Measurements from ENCODE around the gene SNX18. TPM values are rescaled to one million over a fixed set of nuclear protein-coding genes. Genes with fewer than 3 reads are reported as not detected.

Gene SNX18
- total RNA-seq, 4 donors from 2014 or later = 26.3 to 36.3 (median 30.6) TPM

- DNase-seq = no peak
- no peak overlapping the region for H3K27ac ChIP-seq
- intact Hi-C loops (cut with DNase I) = no loop called here
- H3K27me3 ChIP-seq = no peaks in the 10 kb centered on the region
- TF ChIP-seq POLR2A (IDR thresholded peaks at IDR 0.05) = no peak
- TF ChIP-seq CTCF (IDR thresholded peaks at IDR 0.05) = no peak
- H3K36me3 ChIP-seq = no peaks in the 10 kb centered on the region
- H3K4me1 ChIP-seq = peaks cover 0 to 6% (median 0%) of the 10 kb centered on the region in 3 donors
- H3K9me3 ChIP-seq = no peaks in the 10 kb centered on the region
- 93% methylated on average over 5 of the region's 5 CpGs for WGBS, 2 donors
- H3K4me3 ChIP-seq = no peak overlapping the region
Measured at GRCh38 chr5:54586336-54586735, 68.8 kb downstream of the SNX18 start.

- H3K27ac ChIP-seq = no peak overlapping the region
- intact Hi-C loops (cut with DNase I) = no loop called here
- no peak for TF ChIP-seq POLR2A (IDR thresholded peaks at IDR 0.05)
- TF ChIP-seq CTCF (IDR thresholded peaks at IDR 0.05) = no peak
- WGBS, 2 donors = 89 to 95% methylated on average over 4 of the region's 4 CpGs
- H3K27me3 ChIP-seq = no peaks in the 10 kb centered on the region
- no peaks in the 10 kb centered on the region for H3K36me3 ChIP-seq
- H3K4me1 ChIP-seq = no peaks in the 10 kb centered on the region
- no peaks in the 10 kb centered on the region for H3K9me3 ChIP-seq
- H3K4me3 ChIP-seq = no peak overlapping the region
- no peak for DNase-seq
Measured at GRCh38 chr5:54589786-54590185, 72.2 kb downstream of the SNX18 start.

GRCh38 chr5:54590824-54591223 lies 73.3 kb downstream of the SNX18 start:
- WGBS, 2 donors = 86 to 97% methylated on average over 3 of the region's 3 CpGs
- TF ChIP-seq POLR2A (IDR thresholded peaks at IDR 0.05) (no peak), CTCF (IDR thresholded peaks at IDR 0.05) (no peak)
- intact Hi-C loops (cut with DNase I) = no loop called here
- no peak overlapping the region for H3K27ac ChIP-seq
- H3K4me3 ChIP-seq = no peak overlapping the region
- no peaks in the 10 kb centered on the region for H3K9me3 ChIP-seq
- H3K36me3 ChIP-seq = no peaks in the 10 kb centered on the region
- H3K27me3 ChIP-seq = no peaks in the 10 kb centered on the region
- H3K4me1 ChIP-seq = no peaks in the 10 kb centered on the region
- DNase-seq = no peak

GRCh38 chr5:54593779-54594178 lies 76.2 kb downstream of the SNX18 start:
- intact Hi-C loops (cut with DNase I) = no loop called here
- H3K36me3 ChIP-seq = no peaks in the 10 kb centered on the region
- H3K27me3 ChIP-seq = no peaks in the 10 kb centered on the region
- no peak for DNase-seq
- no peak overlapping the region for H3K27ac ChIP-seq
- peaks cover 0 to 11% (median 0%) of the 10 kb centered on the region in 3 donors for H3K9me3 ChIP-seq
- no peak overlapping the region for H3K4me3 ChIP-seq
- no peaks in the 10 kb centered on the region for H3K4me1 ChIP-seq
- TF ChIP-seq CTCF (IDR thresholded peaks at IDR 0.05) = no peak

- no peak overlapping the region for H3K4me3 ChIP-seq
- no peaks in the 10 kb centered on the region for H3K36me3 ChIP-seq
- TF ChIP-seq CTCF (IDR thresholded peaks at IDR 0.05) = no peak
- no peak for TF ChIP-seq POLR2A (IDR thresholded peaks at IDR 0.05)
- no peak for DNase-seq
- H3K9me3 ChIP-seq = peaks cover 0 to 11% (median 0%) of the 10 kb centered on the region in 3 donors
- no peak overlapping the region for H3K27ac ChIP-seq
- intact Hi-C loops (cut with DNase I) = no loop called here
- no peaks in the 10 kb centered on the region for H3K4me1 ChIP-seq
- H3K27me3 ChIP-seq = no peaks in the 10 kb centered on the region
Measured at GRCh38 chr5:54594181-54594580, 76.6 kb downstream of the SNX18 start.

All from esophagus squamous epithelium (tissue), 5 donors.